Measurements from ENCODE around the gene MROH2B. TPM values are rescaled to one million over a fixed set of nuclear protein-coding genes. Genes with fewer than 3 reads are reported as not detected.
A peak's percentile ranks its signal among the peaks of the same experiment; 100 is the strongest.

The MROH2B gene
- total and polyA plus RNA-seq, 4 donors, result not detected

GRCh38 chr5:41094871-41095270 lies 23.7 kb upstream of the MROH2B start:
- no peaks in the 10 kb centered on the region for H3K4me1 ChIP-seq (ENCODE audit: control insufficient read depth, insufficient read depth, low read length)
- H3K27me3 ChIP-seq (ENCODE audit: control insufficient read depth, insufficient read depth, low read length), result no peaks in the 10 kb centered on the region
- no peaks in the 10 kb centered on the region for H3K9me3 ChIP-seq (ENCODE audit: control insufficient read depth, insufficient read depth, low read length)
- H3K36me3 ChIP-seq (ENCODE audit: control insufficient read depth, insufficient read depth, low read length), result no peaks in the 10 kb centered on the region
- WGBS (ENCODE audit: insufficient coverage), result 100% methylated on average over 1 of the region's 2 CpGs
- no peak overlapping the region for H3K4me3 ChIP-seq (ENCODE audit: low read depth, low read length)
- no peak for DNase-seq (ENCODE audit: low read depth in 4 of 6, low spot score in 6 of 6)
- H3K27ac ChIP-seq (ENCODE audit: low read depth, low read length), result no peak overlapping the region

GRCh38 chr5:41093803-41094202 lies 22.7 kb upstream of the MROH2B start:
- WGBS (ENCODE audit: insufficient coverage), result no CpG with 5 or more reads among the region's 1 CpG
- no peaks in the 10 kb centered on the region for H3K27me3 ChIP-seq (ENCODE audit: control insufficient read depth, insufficient read depth, low read length)
- no peaks in the 10 kb centered on the region for H3K36me3 ChIP-seq (ENCODE audit: control insufficient read depth, insufficient read depth, low read length)
- H3K4me1 ChIP-seq (ENCODE audit: control insufficient read depth, insufficient read depth, low read length), result no peaks in the 10 kb centered on the region
- no peak overlapping the region for H3K4me3 ChIP-seq (ENCODE audit: low read depth, low read length)
- no peaks in the 10 kb centered on the region for H3K9me3 ChIP-seq (ENCODE audit: control insufficient read depth, insufficient read depth, low read length)
- DNase-seq (ENCODE audit: low read depth in 4 of 6, low spot score in 6 of 6), result peak in 1 of 6 donors; percentile 16
- no peak overlapping the region for H3K27ac ChIP-seq (ENCODE audit: low read depth, low read length)

GRCh38 chr5:41087461-41087860 lies 16.3 kb upstream of the MROH2B start:
- WGBS (ENCODE audit: insufficient coverage), result no CpG with 5 or more reads among the region's 2 CpGs
- no peaks in the 10 kb centered on the region for H3K4me1 ChIP-seq (ENCODE audit: control insufficient read depth, insufficient read depth, low read length)
- H3K9me3 ChIP-seq (ENCODE audit: control insufficient read depth, insufficient read depth, low read length), result no peaks in the 10 kb centered on the region
- H3K4me3 ChIP-seq (ENCODE audit: low read depth, low read length), result no peak overlapping the region
- H3K27ac ChIP-seq (ENCODE audit: low read depth, low read length), result no peak overlapping the region
- no peaks in the 10 kb centered on the region for H3K27me3 ChIP-seq (ENCODE audit: control insufficient read depth, insufficient read depth, low read length)
- DNase-seq (ENCODE audit: low read depth in 4 of 6, low spot score in 6 of 6), result no peak
- H3K36me3 ChIP-seq (ENCODE audit: control insufficient read depth, insufficient read depth, low read length), result no peaks in the 10 kb centered on the region

GRCh38 chr5:41083306-41083705 lies 12.2 kb upstream of the MROH2B start:
- Histone ChIP-seq H3K9me3 (ENCODE audit: control insufficient read depth, insufficient read depth, low read length) (no peaks in the 10 kb centered on the region), H3K27ac (ENCODE audit: low read depth, low read length) (no peak overlapping the region), H3K4me3 (ENCODE audit: low read depth, low read length) (no peak overlapping the region), H3K4me1 (ENCODE audit: control insufficient read depth, insufficient read depth, low read length) (no peaks in the 10 kb centered on the region), H3K27me3 (ENCODE audit: control insufficient read depth, insufficient read depth, low read length) (no peaks in the 10 kb centered on the region), H3K36me3 (ENCODE audit: control insufficient read depth, insufficient read depth, low read length) (no peaks in the 10 kb centered on the region)
- no peak for DNase-seq (ENCODE audit: low read depth in 4 of 6, low spot score in 6 of 6)
- 100% methylated on average over 1 of the region's 7 CpGs for WGBS (ENCODE audit: insufficient coverage)

- H3K4me1 ChIP-seq (ENCODE audit: control insufficient read depth, insufficient read depth, low read length), result no peaks in the 10 kb centered on the region
- no peak overlapping the region for H3K27ac ChIP-seq (ENCODE audit: low read depth, low read length)
- no CpG with 5 or more reads among the region's 2 CpGs for WGBS (ENCODE audit: insufficient coverage)
- no peak for DNase-seq (ENCODE audit: low read depth in 4 of 6, low spot score in 6 of 6)
- no peaks in the 10 kb centered on the region for H3K9me3 ChIP-seq (ENCODE audit: control insufficient read depth, insufficient read depth, low read length)
- no peaks in the 10 kb centered on the region for H3K36me3 ChIP-seq (ENCODE audit: control insufficient read depth, insufficient read depth, low read length)
- H3K4me3 ChIP-seq (ENCODE audit: low read depth, low read length), result no peak overlapping the region
- no peaks in the 10 kb centered on the region for H3K27me3 ChIP-seq (ENCODE audit: control insufficient read depth, insufficient read depth, low read length)
Observed at GRCh38 chr5:41071975-41072374, 833 bp upstream of the MROH2B start.

- no peak overlapping the region for H3K4me3 ChIP-seq (ENCODE audit: low read depth, low read length)
- H3K9me3 ChIP-seq (ENCODE audit: control insufficient read depth, insufficient read depth, low read length), result no peaks in the 10 kb centered on the region
- no peaks in the 10 kb centered on the region for H3K4me1 ChIP-seq (ENCODE audit: control insufficient read depth, insufficient read depth, low read length)
- WGBS (ENCODE audit: insufficient coverage), result no CpG with 5 or more reads among the region's 2 CpGs
- H3K36me3 ChIP-seq (ENCODE audit: control insufficient read depth, insufficient read depth, low read length), result no peaks in the 10 kb centered on the region
- DNase-seq (ENCODE audit: low read depth in 4 of 6, low spot score in 6 of 6), result peak in 2 of 6 donors; percentile 10 to 55
- H3K27me3 ChIP-seq (ENCODE audit: control insufficient read depth, insufficient read depth, low read length), result no peaks in the 10 kb centered on the region
- no peak overlapping the region for H3K27ac ChIP-seq (ENCODE audit: low read depth, low read length)
Observed at GRCh38 chr5:41067714-41068568, 3.2 kb downstream of the MROH2B start.

GRCh38 chr5:41065691-41066335 lies 5.3 kb downstream of the MROH2B start:
- no peak overlapping the region for H3K4me3 ChIP-seq (ENCODE audit: low read depth, low read length)
- WGBS (ENCODE audit: insufficient coverage), result 62% methylated on average over 4 of the region's 6 CpGs
- no peaks in the 10 kb centered on the region for H3K36me3 ChIP-seq (ENCODE audit: control insufficient read depth, insufficient read depth, low read length)
- no peak for DNase-seq (ENCODE audit: low read depth in 4 of 6, low spot score in 6 of 6)
- H3K27ac ChIP-seq (ENCODE audit: low read depth, low read length), result no peak overlapping the region
- H3K27me3 ChIP-seq (ENCODE audit: control insufficient read depth, insufficient read depth, low read length), result no peaks in the 10 kb centered on the region
- no peaks in the 10 kb centered on the region for H3K4me1 ChIP-seq (ENCODE audit: control insufficient read depth, insufficient read depth, low read length)
- no peaks in the 10 kb centered on the region for H3K9me3 ChIP-seq (ENCODE audit: control insufficient read depth, insufficient read depth, low read length)

GRCh38 chr5:41057940-41058339 lies 13.2 kb downstream of the MROH2B start:
- DNase-seq (ENCODE audit: low read depth in 4 of 6, low spot score in 6 of 6), result no peak
- Histone ChIP-seq H3K4me3 (ENCODE audit: low read depth, low read length) (no peak overlapping the region), H3K27ac (ENCODE audit: low read depth, low read length) (no peak overlapping the region), H3K9me3 (ENCODE audit: control insufficient read depth, insufficient read depth, low read length) (no peaks in the 10 kb centered on the region), H3K36me3 (ENCODE audit: control insufficient read depth, insufficient read depth, low read length) (no peaks in the 10 kb centered on the region), H3K27me3 (ENCODE audit: control insufficient read depth, insufficient read depth, low read length) (no peaks in the 10 kb centered on the region), H3K4me1 (ENCODE audit: control insufficient read depth, insufficient read depth, low read length) (no peaks in the 10 kb centered on the region)
- WGBS (ENCODE audit: insufficient coverage), result 91% methylated on average over 9 of the region's 9 CpGs

GRCh38 chr5:41057231-41057630 lies 13.9 kb downstream of the MROH2B start:
- Histone ChIP-seq H3K9me3 (ENCODE audit: control insufficient read depth, insufficient read depth, low read length) (no peaks in the 10 kb centered on the region), H3K36me3 (ENCODE audit: control insufficient read depth, insufficient read depth, low read length) (no peaks in the 10 kb centered on the region), H3K4me1 (ENCODE audit: control insufficient read depth, insufficient read depth, low read length) (no peaks in the 10 kb centered on the region), H3K4me3 (ENCODE audit: low read depth, low read length) (no peak overlapping the region), H3K27me3 (ENCODE audit: control insufficient read depth, insufficient read depth, low read length) (no peaks in the 10 kb centered on the region), H3K27ac (ENCODE audit: low read depth, low read length) (no peak overlapping the region)
- peak in 1 of 6 donors; percentile 3 for DNase-seq (ENCODE audit: low read depth in 4 of 6, low spot score in 6 of 6)
- 94% methylated on average over 3 of the region's 5 CpGs for WGBS (ENCODE audit: insufficient coverage)

GRCh38 chr5:41048986-41049385 lies 22.2 kb downstream of the MROH2B start:
- Histone ChIP-seq H3K4me3 (ENCODE audit: low read depth, low read length) (no peak overlapping the region), H3K9me3 (ENCODE audit: control insufficient read depth, insufficient read depth, low read length) (no peaks in the 10 kb centered on the region), H3K27ac (ENCODE audit: low read depth, low read length) (no peak overlapping the region), H3K27me3 (ENCODE audit: control insufficient read depth, insufficient read depth, low read length) (no peaks in the 10 kb centered on the region), H3K4me1 (ENCODE audit: control insufficient read depth, insufficient read depth, low read length) (no peaks in the 10 kb centered on the region), H3K36me3 (ENCODE audit: control insufficient read depth, insufficient read depth, low read length) (no peaks in the 10 kb centered on the region)
- DNase-seq (ENCODE audit: low read depth in 4 of 6, low spot score in 6 of 6), result peak in 1 of 6 donors; percentile 4
- 50% methylated on average over 2 of the region's 2 CpGs for WGBS (ENCODE audit: insufficient coverage)

All from spinal cord (tissue), 10 donors.